ENCODE results near the gene COG1. TPM values are rescaled to one million over a fixed set of nuclear protein-coding genes. Genes with fewer than 3 reads are reported as not detected.

Gene COG1
- polyA plus RNA-seq, 3 donors, result 5.1 to 24.4 (median 8.0) TPM

GRCh38 chr17:73151916-73152632 lies 40.8 kb upstream of the COG1 start:
- H3K9ac ChIP-seq (ENCODE audit: insufficient read depth, low read length, poor library complexity, severe bottlenecking), result no peak overlapping the region
- peak; percentile 60 to 89 (median 74) for DNase-seq
- intact Hi-C loops (cut with micrococcal nuclease), result loop anchor here in 1 of 2 donors (10.0 kb wide), 1 partner anchor 427 kb away; no protein-coding TSS in a partner anchor
- no peaks in the 10 kb centered on the region for H3K36me3 ChIP-seq (replicated peaks in 1 of 2; ENCODE audit: control insufficient read depth in 1 of 2, insufficient read depth in 2 of 2, low read length in 2 of 2)
- H3K27ac ChIP-seq (ENCODE audit: low read depth in 1 of 2, low read length in 2 of 2), result peak overlapping the region in 1 of 2 donors; percentile 70
- Mint-ChIP-seq H3K9me3 (peaks cover 0 to 13% (median 2%) of the 10 kb centered on the region in 7 donors), H3K27ac (peak overlapping the region; percentile 74 to 94 (median 88)), H3K36me3 (no peaks in the 10 kb centered on the region), H3K4me3 (peak overlapping the region in 1 of 2 donors; percentile 54), H3K27me3 (ENCODE audit: low read depth in 3 of 3) (peaks cover 0 to 5% (median 4%) of the 10 kb centered on the region in 3 donors), H3K4me1 (peaks cover 34% of the 10 kb centered on the region)
- peaks cover 0 to 3% of the 10 kb centered on the region in 2 donors for H3K9me3 ChIP-seq (replicated peaks in 1 of 2; ENCODE audit: control insufficient read depth in 1 of 2, insufficient read depth in 1 of 2, low read length in 2 of 2)
- H3K4me2 ChIP-seq (replicated peaks; ENCODE audit: extremely low read depth, low read length, poor library complexity, severe bottlenecking), result no peak overlapping the region
- H3K4me1 ChIP-seq (ENCODE audit: control insufficient read depth in 1 of 2, insufficient read depth in 2 of 2, low read length in 2 of 2), result peaks cover 27 to 38% of the 10 kb centered on the region in 2 donors
- 73% methylated on average over 3 of the region's 9 CpGs for WGBS (ENCODE audit: insufficient coverage)
- H3K79me2 ChIP-seq (ENCODE audit: insufficient read depth, low read length), result no peaks in the 10 kb centered on the region
- H3K4me3 ChIP-seq (replicated peaks in 1 of 3; ENCODE audit: low read depth in 2 of 3, low read length in 3 of 3), result no peak overlapping the region
- TF ChIP-seq CTCF (IDR thresholded peaks at IDR 0.05), result no peak
- H2AFZ ChIP-seq (ENCODE audit: insufficient read depth, low read depth, low read length, poor library complexity, severe bottlenecking), result no peak overlapping the region
- H3K27me3 ChIP-seq (ENCODE audit: control insufficient read depth in 2 of 2, insufficient read depth in 2 of 2, low read length in 2 of 2), result no peaks in the 10 kb centered on the region
- H4K20me1 ChIP-seq (ENCODE audit: insufficient read depth, low read length), result no peaks in the 10 kb centered on the region

GRCh38 chr17:73155410-73156165 lies 37.3 kb upstream of the COG1 start:
- no peak overlapping the region for H3K4me3 ChIP-seq (replicated peaks in 1 of 3; ENCODE audit: low read depth in 2 of 3, low read length in 3 of 3)
- no peak for DNase-seq
- H3K27me3 ChIP-seq (ENCODE audit: control insufficient read depth in 2 of 2, insufficient read depth in 2 of 2, low read length in 2 of 2), result no peaks in the 10 kb centered on the region
- H3K36me3 ChIP-seq (replicated peaks in 1 of 2; ENCODE audit: control insufficient read depth in 1 of 2, insufficient read depth in 2 of 2, low read length in 2 of 2), result no peaks in the 10 kb centered on the region
- TF ChIP-seq CTCF (IDR thresholded peaks at IDR 0.05), result no peak
- peak overlapping the region; percentile 64 for H2AFZ ChIP-seq (ENCODE audit: insufficient read depth, low read depth, low read length, poor library complexity, severe bottlenecking)
- peaks cover 27 to 32% of the 10 kb centered on the region in 2 donors for H3K4me1 ChIP-seq (ENCODE audit: control insufficient read depth in 1 of 2, insufficient read depth in 2 of 2, low read length in 2 of 2)
- Mint-ChIP-seq H3K27ac (peak overlapping the region in 1 of 7 donors; percentile 49), H3K36me3 (no peaks in the 10 kb centered on the region), H3K4me3 (peak overlapping the region in 1 of 2 donors; percentile 78), H3K9me3 (peaks cover 0 to 4% (median 2%) of the 10 kb centered on the region in 7 donors), H3K27me3 (ENCODE audit: low read depth in 3 of 3) (peaks cover 9 to 13% (median 11%) of the 10 kb centered on the region in 3 donors), H3K4me1 (peaks cover 27% of the 10 kb centered on the region)
- no peak overlapping the region for H3K27ac ChIP-seq (ENCODE audit: low read depth in 1 of 2, low read length in 2 of 2)
- intact Hi-C loops (cut with micrococcal nuclease), result loop anchor here (2.0 to 10.0 kb wide), 3 partner anchors 168 to 431 kb away; no protein-coding TSS in a partner anchor
- no peaks in the 10 kb centered on the region for H3K9me3 ChIP-seq (replicated peaks in 1 of 2; ENCODE audit: control insufficient read depth in 1 of 2, insufficient read depth in 1 of 2, low read length in 2 of 2)
- 83% methylated on average over 7 of the region's 15 CpGs for WGBS (ENCODE audit: insufficient coverage)
- H3K4me2 ChIP-seq (replicated peaks; ENCODE audit: extremely low read depth, low read length, poor library complexity, severe bottlenecking), result no peak overlapping the region
- no peaks in the 10 kb centered on the region for H3K79me2 ChIP-seq (ENCODE audit: insufficient read depth, low read length)
- H3K9ac ChIP-seq (ENCODE audit: insufficient read depth, low read length, poor library complexity, severe bottlenecking), result no peak overlapping the region
- H4K20me1 ChIP-seq (ENCODE audit: insufficient read depth, low read length), result no peaks in the 10 kb centered on the region
